ENCODE results near the gene EXOSC5. TPM values are rescaled to one million over a fixed set of nuclear protein-coding genes. Genes with fewer than 3 reads are reported as not detected.

Gene EXOSC5
- total and polyA plus RNA-seq, 2 donors (not counting 1 experiment from before 2014, with no cell fraction given): 14.1 to 41.4 TPM

DNA sequence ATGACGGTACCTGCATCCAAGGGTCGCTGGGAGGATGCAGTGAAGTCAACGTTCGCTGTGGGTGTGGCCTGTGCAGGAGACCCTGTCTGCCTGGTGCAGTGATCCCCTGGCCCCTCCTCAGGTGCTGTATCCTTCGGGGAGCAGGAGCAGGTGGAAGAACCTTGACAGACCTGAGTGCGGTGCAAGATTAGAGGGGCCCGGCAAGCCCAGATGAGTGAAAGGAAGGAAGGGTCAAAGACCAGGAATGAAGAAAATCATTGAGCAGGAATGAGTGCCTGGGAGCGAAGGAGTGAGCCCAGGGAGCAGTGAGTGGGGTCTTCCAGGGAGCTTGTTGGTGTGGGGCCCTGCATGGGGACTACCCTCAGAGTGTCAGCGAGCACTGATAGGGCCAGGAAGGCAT, 17.3 kb upstream of the EXOSC5 start:
- POLR2A ChIA-PET: no interaction called here
- no peak for TF ChIP-seq CTCF (IDR thresholded peaks at IDR 0.05)
- WGBS (ENCODE audit: insufficient coverage): 98% methylated on average over 9 of the region's 9 CpGs

GRCh38 chr19:41413947-41414346, 16.8 kb upstream of the EXOSC5 start:
- Histone ChIP-seq H3K4me2 (replicated peaks; ENCODE audit: low read depth, low read length, poor library complexity, severe bottlenecking) (no peak overlapping the region), H3K9me3 (ENCODE audit: control extremely low read depth in 1 of 3, control insufficient read depth in 2 of 3, insufficient read depth in 1 of 3, low read length in 2 of 3) (no peaks in the 10 kb centered on the region), H3K27me3 (replicated peaks in 1 of 4; ENCODE audit: control extremely low read depth in 1 of 4, control insufficient read depth in 3 of 4, insufficient read depth in 4 of 4, low read length in 3 of 4) (no peaks in the 10 kb centered on the region), H3K4me3 (ENCODE audit: control extremely low read depth in 1 of 5, extremely low read depth in 1 of 5, insufficient read depth in 1 of 5, low read depth in 2 of 5, low read length in 4 of 5) (no peak overlapping the region), H3K36me3 (replicated peaks in 1 of 2; ENCODE audit: control extremely low read depth in 1 of 2, control insufficient read depth in 1 of 2, extremely low read depth in 1 of 2, insufficient read depth in 2 of 2, low read length in 1 of 2) (peaks cover 0 to 53% of the 10 kb centered on the region in 2 experiments), H2AFZ (ENCODE audit: insufficient read depth, low read depth, low read length, poor library complexity, severe bottlenecking) (no peak overlapping the region), H3K79me2 (ENCODE audit: control insufficient read depth, insufficient read depth, low read length) (peaks cover 26% of the 10 kb centered on the region), H3K9ac (ENCODE audit: low read length) (no peak overlapping the region), H3K27ac (ENCODE audit: low read length in 2 of 2) (no peak overlapping the region), H3K4me1 (ENCODE audit: control insufficient read depth in 2 of 2, insufficient read depth in 2 of 2, low read length in 2 of 2) (peaks cover 6 to 9% of the 10 kb centered on the region in 2 donors), H4K20me1 (ENCODE audit: control insufficient read depth, insufficient read depth, low read length, poor library complexity, severe bottlenecking) (no peaks in the 10 kb centered on the region)
- Mint-ChIP-seq H3K27me3 (no peaks in the 10 kb centered on the region), H3K4me1 (peaks cover 10% of the 10 kb centered on the region), H3K9me3 (ENCODE audit: insufficient read depth) (no peaks in the 10 kb centered on the region), H3K4me3 (no peak overlapping the region), H3K27ac (no peak overlapping the region)
- intact Hi-C loops (cut with micrococcal nuclease): no loop called here
- ATAC-seq (ENCODE audit: low read depth): no peak
- TF ChIP-seq CTCF (IDR thresholded peaks at IDR 0.05): no peak
- no peak for TF ChIP-seq EZH2 (IDR thresholded peaks at IDR 0.05; ENCODE audit: borderline replicate concordance, insufficient read depth, low read depth, low read length, poor library complexity, severe bottlenecking)
- POLR2A ChIA-PET: no interaction called here
- CTCF ChIA-PET: interaction anchor here (0.6 kb wide), 1 partner anchor 420 kb away, joined by 3 read pairs; no protein-coding TSS in a partner anchor
- WGBS (ENCODE audit: insufficient coverage): 96% methylated on average over 10 of the region's 10 CpGs
- no peak for DNase-seq

More for the DNA sequence above, 17.3 kb upstream of the EXOSC5 start:
- Histone ChIP-seq H3K27me3 (replicated peaks in 1 of 4; ENCODE audit: control extremely low read depth in 1 of 4, control insufficient read depth in 3 of 4, insufficient read depth in 4 of 4, low read length in 3 of 4) (no peaks in the 10 kb centered on the region), H3K9ac (ENCODE audit: low read length) (no peak overlapping the region), H3K4me2 (replicated peaks; ENCODE audit: low read depth, low read length, poor library complexity, severe bottlenecking) (no peak overlapping the region), H3K4me1 (ENCODE audit: control insufficient read depth in 2 of 2, insufficient read depth in 2 of 2, low read length in 2 of 2) (peaks cover 6 to 9% of the 10 kb centered on the region in 2 donors), H3K79me2 (ENCODE audit: control insufficient read depth, insufficient read depth, low read length) (peaks cover 26% of the 10 kb centered on the region), H2AFZ (ENCODE audit: insufficient read depth, low read depth, low read length, poor library complexity, severe bottlenecking) (no peak overlapping the region), H3K4me3 (ENCODE audit: control extremely low read depth in 1 of 5, extremely low read depth in 1 of 5, insufficient read depth in 1 of 5, low read depth in 2 of 5, low read length in 4 of 5) (no peak overlapping the region), H3K36me3 (replicated peaks in 1 of 2; ENCODE audit: control extremely low read depth in 1 of 2, control insufficient read depth in 1 of 2, extremely low read depth in 1 of 2, insufficient read depth in 2 of 2, low read length in 1 of 2) (peaks cover 0 to 57% of the 10 kb centered on the region in 2 experiments), H3K9me3 (ENCODE audit: control extremely low read depth in 1 of 3, control insufficient read depth in 2 of 3, insufficient read depth in 1 of 3, low read length in 2 of 3) (no peaks in the 10 kb centered on the region), H4K20me1 (ENCODE audit: control insufficient read depth, insufficient read depth, low read length, poor library complexity, severe bottlenecking) (no peaks in the 10 kb centered on the region), H3K27ac (ENCODE audit: low read length in 2 of 2) (no peak overlapping the region)
- peaks cover 6% of the 10 kb centered on the region for H3K4me1 Mint-ChIP-seq
- H3K9me3 Mint-ChIP-seq (ENCODE audit: insufficient read depth): no peaks in the 10 kb centered on the region
- CTCF ChIA-PET: interaction anchor here (0.6 kb wide), 1 partner anchor 420 kb away, joined by 3 read pairs; no protein-coding TSS in a partner anchor
- H3K4me3 Mint-ChIP-seq: no peak overlapping the region
- intact Hi-C loops (cut with micrococcal nuclease): no loop called here
- ATAC-seq (ENCODE audit: low read depth): no peak
- H3K27ac Mint-ChIP-seq: no peak overlapping the region
- H3K27me3 Mint-ChIP-seq: no peaks in the 10 kb centered on the region
- DNase-seq: no peak
